M059J (cell line): ENCODE measurements around the gene RASAL2. TPM values are rescaled to one million over a fixed set of nuclear protein-coding genes. Genes with fewer than 3 reads are reported as not detected.

Experiments
- DNase-seq: peaks from one replicate; pipeline ENCODE4 v3.0.0-alpha.2; 2012; ENCODE audit warnings: low read depth
- total RNA-seq: library from RNA; depleted of rRNA; stranded (reverse); fragments of >200 nt; shearing (Covaris generic); gene quantifications from 2 replicates; pipeline ENCODE4 v1.2.3, GENCODE V29; 2014

RASAL2 gene
- total RNA-seq, 1 experiment from 2014 or later = 14.8 TPM

DNA sequence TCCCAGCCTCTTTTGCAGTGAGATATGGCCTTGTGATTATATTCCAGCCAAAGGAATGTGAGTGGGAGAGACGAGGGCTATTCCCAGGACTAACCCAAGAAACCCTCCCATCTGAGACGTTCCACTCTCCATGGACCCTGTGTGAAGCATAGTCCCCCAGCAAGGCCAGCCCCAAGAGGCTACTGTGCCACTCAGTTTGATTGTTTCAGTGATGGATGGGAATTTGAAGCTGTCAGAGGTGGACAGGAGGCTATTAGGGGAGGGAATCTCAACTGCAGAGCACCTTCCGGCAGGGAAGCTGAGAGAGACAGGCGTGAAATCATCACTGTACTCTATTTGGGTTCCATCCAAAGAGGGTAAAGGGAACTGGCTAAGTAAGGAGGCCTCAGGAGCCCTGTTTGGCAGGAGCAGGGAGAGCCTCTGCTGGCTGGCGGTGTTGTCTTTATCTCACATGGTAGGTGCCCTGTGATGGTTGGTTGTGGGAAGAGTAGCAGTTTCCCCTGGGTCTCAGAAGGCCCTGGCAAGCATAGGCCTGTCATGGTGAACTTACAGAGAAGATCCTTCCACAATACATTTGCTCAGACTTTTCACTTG lies 415.6 kb downstream of the RASAL2 start:
- no peak for DNase-seq

GRCh38 chr1:178510155-178510554 lies 416.3 kb downstream of the RASAL2 start:
- peak; percentile 13 for DNase-seq

- no peak for DNase-seq
These were observed 418.8 kb downstream of the RASAL2 start, which contains the start of gene TEX35 for GRCh38 chr1:178512566-178513277. TEX35 (plus strand) TSS chr1:178513109; CDS start chr1:178513189, 80 bp downstream.

GRCh38 chr1:178513278-178513983 lies 419.5 kb downstream of the RASAL2 start:
- DNase-seq = no peak

DNA sequence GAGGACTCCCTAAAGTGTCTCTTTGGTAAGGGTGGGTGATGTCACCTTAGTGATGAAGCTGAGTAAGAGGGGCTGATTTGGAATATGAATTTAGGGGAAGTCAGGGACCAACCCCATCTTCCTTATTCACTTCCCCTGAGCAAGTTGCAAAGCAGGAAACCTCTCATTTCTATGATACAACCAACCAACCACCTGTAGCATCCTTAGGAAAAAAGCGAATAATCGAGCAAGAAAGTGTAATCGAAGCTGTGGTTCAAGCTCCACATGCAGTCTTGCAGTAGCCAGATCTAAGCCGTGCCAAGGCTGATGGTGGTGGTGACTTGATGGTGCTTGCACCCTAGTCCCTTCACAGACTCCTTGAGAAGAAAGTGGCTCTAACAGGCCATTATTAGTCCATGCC lies 422.2 kb downstream of the RASAL2 start:
- DNase-seq = no peak

- DNase-seq = no peak
These were observed 425.0 kb downstream of the RASAL2 start for GRCh38 chr1:178518894-178519293.

- no peak for DNase-seq
These were observed 426.9 kb downstream of the RASAL2 start for GRCh38 chr1:178520803-178521202.

DNA sequence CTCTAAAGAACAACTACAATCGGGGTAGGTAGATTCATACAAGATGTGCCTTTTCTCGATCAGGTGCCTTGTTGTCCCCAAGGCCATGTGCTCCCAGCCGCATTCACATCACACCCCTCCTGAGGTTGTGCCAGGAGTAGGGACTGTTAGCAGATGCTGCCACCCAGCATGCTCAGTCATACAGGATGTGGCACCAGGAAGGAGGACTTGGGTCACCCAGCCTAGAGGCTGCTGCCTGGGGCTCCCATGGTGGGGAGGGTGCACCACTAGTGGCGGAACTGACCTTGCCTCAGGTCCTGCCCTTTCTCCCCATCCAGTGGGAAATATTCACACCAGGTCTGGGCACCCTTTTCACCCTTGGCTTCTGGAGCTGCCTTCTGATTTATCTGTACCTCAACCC lies 427.3 kb downstream of the RASAL2 start:
- no peak for DNase-seq

GRCh38 chr1:178527117-178527516 lies 433.2 kb downstream of the RASAL2 start:
- no peak for DNase-seq

DNA sequence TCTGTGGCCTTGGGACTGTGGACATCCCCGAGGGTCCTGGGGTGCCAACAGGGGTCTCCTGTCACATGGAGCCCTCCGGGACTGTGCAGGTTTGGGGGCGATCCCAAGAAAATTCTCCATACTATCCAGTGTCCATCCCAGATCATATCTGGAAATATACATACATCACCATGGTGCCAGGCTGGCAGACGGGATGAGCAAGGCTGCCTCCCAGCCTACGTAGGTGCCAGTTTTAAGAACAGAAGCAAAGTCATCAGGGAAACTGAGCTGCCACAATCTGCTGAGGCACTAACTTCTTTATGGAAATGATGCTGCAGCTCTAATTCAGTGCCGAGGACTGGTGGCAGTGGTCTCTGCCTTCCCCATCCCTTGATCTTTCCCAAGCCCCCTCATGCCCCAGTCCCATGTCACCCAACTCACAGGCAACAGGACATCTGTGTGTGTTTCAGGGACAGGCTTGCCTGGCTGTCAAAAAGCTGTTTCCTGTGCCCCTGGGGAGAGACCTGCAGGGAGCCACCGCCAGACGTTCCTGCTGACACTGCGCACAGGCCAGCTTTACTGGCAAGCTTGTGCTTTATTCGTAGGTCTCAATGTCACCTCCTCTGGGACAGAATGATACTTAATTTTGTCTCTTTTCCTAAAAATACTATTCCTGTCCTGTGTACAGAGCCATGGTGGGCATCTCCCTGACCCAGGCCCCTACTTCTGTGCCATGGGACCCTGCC lies 434.5 kb downstream of the RASAL2 start:
- DNase-seq = no peak

- DNase-seq = no peak
These were observed 435.0 kb downstream of the RASAL2 start for GRCh38 chr1:178528953-178529335.

DNA sequence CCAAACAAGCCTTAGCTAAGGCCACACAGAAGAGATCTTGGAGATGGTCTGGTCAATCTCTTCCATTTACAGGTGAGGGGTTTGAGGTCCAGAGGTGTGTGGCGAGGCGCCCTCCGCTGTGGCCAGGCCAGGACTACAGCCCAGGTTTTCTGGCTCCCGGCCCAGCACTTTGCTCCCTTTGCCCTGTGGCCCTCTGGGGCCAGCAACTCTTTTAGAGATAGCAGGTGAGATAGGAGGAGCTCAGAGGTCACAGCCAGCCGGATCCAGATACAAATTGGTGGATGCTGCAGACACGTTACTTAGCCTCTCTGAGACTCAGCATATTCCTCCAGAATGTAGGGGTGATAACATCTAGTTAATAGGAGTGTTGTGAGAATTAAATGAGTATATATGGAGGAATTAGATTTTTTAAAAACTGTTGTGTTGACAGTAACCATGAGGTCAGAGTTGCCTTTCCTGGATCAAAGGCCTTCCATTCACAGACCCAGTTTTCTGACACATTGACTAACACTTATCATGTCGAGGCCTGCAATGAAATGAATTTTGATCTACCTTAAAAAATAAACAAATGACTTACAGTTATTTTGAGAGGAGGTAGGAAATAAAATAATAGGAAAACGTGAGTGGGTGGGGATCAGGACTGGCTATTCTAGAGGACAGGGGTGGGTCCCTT lies 435.6 kb downstream of the RASAL2 start:
- no peak for DNase-seq

GRCh38 chr1:178530037-178530402 lies 436.1 kb downstream of the RASAL2 start:
- DNase-seq = peak; percentile 97

GRCh38 chr1:178530502-178530901 lies 436.6 kb downstream of the RASAL2 start:
- peak; percentile 52 for DNase-seq

GRCh38 chr1:178531887-178532286 lies 438.0 kb downstream of the RASAL2 start:
- peak; percentile 7 for DNase-seq

- peak; percentile 72 for DNase-seq
These were observed 438.5 kb downstream of the RASAL2 start for GRCh38 chr1:178532392-178532791.

GRCh38 chr1:178533121-178533946 lies 439.4 kb downstream of the RASAL2 start:
- no peak for DNase-seq
